DND-41 (cell line): ENCODE data around the gene VTCN1.

ENCODE experiments used
- EZH2 ChIP-seq: IDR thresholded peaks from 3 replicates; pipeline ENCODE4 v1.6.1; 2012; ENCODE audit warnings: borderline replicate concordance, low read depth, mild to moderate bottlenecking, moderate library complexity, low read length, inconsistent platforms; ENCODE audit not compliant: severe bottlenecking
- TF ChIP-seq, protein P1 (sequence below): IDR thresholded peaks from 2 replicates; pipeline ENCODE4 v1.5.1; 2012; ENCODE audit warnings: borderline replicate concordance, low read length, moderate library complexity, mild to moderate bottlenecking; ENCODE audit not compliant: poor library complexity, severe bottlenecking; ENCODE audit errors: extremely low read depth

DNA sequence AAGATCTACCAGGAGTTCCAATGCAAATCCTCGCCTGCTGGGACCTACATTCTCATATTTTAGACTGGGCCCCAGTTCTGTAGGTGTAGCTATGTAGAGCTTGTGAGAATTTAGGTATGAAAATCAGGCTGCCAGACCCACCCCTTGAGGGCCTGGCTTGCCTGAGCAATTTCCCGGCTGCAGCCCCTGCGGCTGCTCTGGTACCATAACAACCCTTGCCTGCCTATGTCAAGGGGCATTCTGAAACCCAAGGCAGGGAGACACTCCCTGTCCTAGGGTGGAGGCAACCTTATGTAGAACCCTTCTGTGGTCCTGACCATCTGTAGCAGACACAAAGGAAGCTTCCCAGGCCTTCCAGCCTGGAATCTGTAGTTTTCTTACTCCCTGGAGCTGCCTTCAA lies 28.4 kb downstream of the VTCN1 start:
- TF ChIP-seq EZH2, result no peak
- TF ChIP-seq, protein P1, sequence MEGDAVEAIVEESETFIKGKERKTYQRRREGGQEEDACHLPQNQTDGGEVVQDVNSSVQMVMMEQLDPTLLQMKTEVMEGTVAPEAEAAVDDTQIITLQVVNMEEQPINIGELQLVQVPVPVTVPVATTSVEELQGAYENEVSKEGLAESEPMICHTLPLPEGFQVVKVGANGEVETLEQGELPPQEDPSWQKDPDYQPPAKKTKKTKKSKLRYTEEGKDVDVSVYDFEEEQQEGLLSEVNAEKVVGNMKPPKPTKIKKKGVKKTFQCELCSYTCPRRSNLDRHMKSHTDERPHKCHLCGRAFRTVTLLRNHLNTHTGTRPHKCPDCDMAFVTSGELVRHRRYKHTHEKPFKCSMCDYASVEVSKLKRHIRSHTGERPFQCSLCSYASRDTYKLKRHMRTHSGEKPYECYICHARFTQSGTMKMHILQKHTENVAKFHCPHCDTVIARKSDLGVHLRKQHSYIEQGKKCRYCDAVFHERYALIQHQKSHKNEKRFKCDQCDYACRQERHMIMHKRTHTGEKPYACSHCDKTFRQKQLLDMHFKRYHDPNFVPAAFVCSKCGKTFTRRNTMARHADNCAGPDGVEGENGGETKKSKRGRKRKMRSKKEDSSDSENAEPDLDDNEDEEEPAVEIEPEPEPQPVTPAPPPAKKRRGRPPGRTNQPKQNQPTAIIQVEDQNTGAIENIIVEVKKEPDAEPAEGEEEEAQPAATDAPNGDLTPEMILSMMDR, result no peak
